MM.1S (cell line): Measurements from ENCODE around the gene LITAF.

Experiments used
- DNase-seq: peaks from one replicate; pipeline ENCODE4 v3.0.0-alpha.2; 2015
- H2AFZ ChIP-seq: fragments of 300-600 bp; sonication (generic); 2 replicates; pipeline ENCODE4 v1.6.0; 2016; ENCODE audit warnings: antibody characterized with exemption, low read length
- H3F3A ChIP-seq: fragments of 300-600 bp; sonication (generic); 2 replicates; pipeline ENCODE4 v1.6.1; 2016; ENCODE audit warnings: mild to moderate bottlenecking, antibody characterized with exemption, low read length, moderate library complexity, mixed read lengths; ENCODE audit not compliant: insufficient read depth
- H3K27ac ChIP-seq: fragments of 300-600 bp; sonication (generic); 2 replicates; pipeline ENCODE4 v1.5.1; 2016; ENCODE audit warnings: mild to moderate bottlenecking, low read length
- H3K27me3 ChIP-seq: fragments of 300-600 bp; sonication (generic); replicated peaks from 2 replicates; pipeline ENCODE4 v1.6.0; 2016; ENCODE audit warnings: low read length; ENCODE audit not compliant: insufficient read depth
- H3K36me3 ChIP-seq: fragments of 300-600 bp; sonication (generic); replicated peaks from 2 replicates; pipeline ENCODE4 v1.6.1; 2016; ENCODE audit warnings: mild to moderate bottlenecking, low read length, mixed read lengths; ENCODE audit not compliant: insufficient read depth
- H3K4me1 ChIP-seq: fragments of 300-600 bp; sonication (generic); 2 replicates; pipeline ENCODE4 v1.6.1; 2016; ENCODE audit warnings: low read length, mixed read lengths
- H3K4me2 ChIP-seq: fragments of 300-600 bp; sonication (generic); 2 replicates; pipeline ENCODE4 v1.6.0; 2016; ENCODE audit warnings: low read depth, low read length
- H3K4me3 ChIP-seq: fragments of 300-600 bp; sonication (generic); 2 replicates; pipeline ENCODE4 v1.5.1; 2016; ENCODE audit warnings: low read length, mixed read lengths
- H3K79me2 ChIP-seq: fragments of 300-600 bp; sonication (generic); 2 replicates; pipeline ENCODE4 v1.6.1; 2016; ENCODE audit warnings: mixed run types, low read length, mixed read lengths
- H3K9ac ChIP-seq: fragments of 300-600 bp; sonication (generic); 2 replicates; pipeline ENCODE4 v1.6.1; 2016; ENCODE audit warnings: low read length, mixed read lengths
- H3K9me2 ChIP-seq: fragments of 300-600 bp; sonication (generic); replicated peaks from 2 replicates; pipeline ENCODE4 v1.6.1; 2016; ENCODE audit warnings: mild to moderate bottlenecking, low read length, mixed read lengths; ENCODE audit not compliant: insufficient read depth
- H3K9me3 ChIP-seq: fragments of 300-600 bp; sonication (generic); replicated peaks from 2 replicates; pipeline ENCODE4 v1.6.1; 2016; ENCODE audit warnings: mild to moderate bottlenecking, low read length, mixed read lengths; ENCODE audit not compliant: insufficient read depth
- H4K20me1 ChIP-seq: fragments of 300-600 bp; sonication (generic); 2 replicates; pipeline ENCODE4 v1.6.1; 2016; ENCODE audit warnings: mild to moderate bottlenecking, low read length, moderate library complexity, mixed read lengths; ENCODE audit not compliant: insufficient read depth
- CTCF ChIP-seq: fragments of 300-600 bp; sonication (generic); IDR thresholded peaks from 2 replicates; pipeline ENCODE4 v1.5.1; 2016; ENCODE audit warnings: antibody characterized with exemption, low read length, mixed read lengths
- EZH2 ChIP-seq: fragments of 300-600 bp; sonication (generic); optimal IDR thresholded peaks from 2 replicates; pipeline ENCODE3; 2017; ENCODE audit warnings: low read depth, mild to moderate bottlenecking, antibody characterized with exemption, low read length, mixed read lengths
- EZH2phosphoT487 ChIP-seq: fragments of 300-600 bp; sonication (generic); IDR thresholded peaks from 2 replicates; pipeline ENCODE4 v1.6.1; 2018; ENCODE audit warnings: antibody characterized with exemption, low read length

Gene LITAF

GRCh38 chr16:11511801-11512200, 74.9 kb downstream of the LITAF start:
- no peaks in the 10 kb centered on the region for H3K9me2 ChIP-seq

GRCh38 chr16:11511328-11511727, 75.4 kb downstream of the LITAF start:
- H3K9me3 ChIP-seq = no peaks in the 10 kb centered on the region
- H3K27me3 ChIP-seq = no peaks in the 10 kb centered on the region
- H3F3A ChIP-seq = no peaks in the 10 kb centered on the region
- H3K4me3 ChIP-seq = no peak overlapping the region
- H3K4me2 ChIP-seq = no peak overlapping the region
- H3K27ac ChIP-seq = no peak overlapping the region
- TF ChIP-seq EZH2phosphoT487 (no peak), CTCF (no peak), EZH2 (no peak)
- no peaks in the 10 kb centered on the region for H4K20me1 ChIP-seq
- H3K36me3 ChIP-seq = no peaks in the 10 kb centered on the region
- no peak overlapping the region for H2AFZ ChIP-seq
- no peaks in the 10 kb centered on the region for H3K9me2 ChIP-seq
- H3K4me1 ChIP-seq = no peaks in the 10 kb centered on the region
- no peak for DNase-seq
- H3K9ac ChIP-seq = no peak overlapping the region
- H3K79me2 ChIP-seq = no peaks in the 10 kb centered on the region

More at GRCh38 chr16:11511801-11512200, 74.9 kb downstream of the LITAF start:
- TF ChIP-seq EZH2 (no peak), EZH2phosphoT487 (no peak), CTCF (no peak)
- no peak for DNase-seq
- H3K4me3 ChIP-seq = no peak overlapping the region
- H3K4me2 ChIP-seq = no peak overlapping the region
- no peaks in the 10 kb centered on the region for H3F3A ChIP-seq
- H3K79me2 ChIP-seq = no peaks in the 10 kb centered on the region
- H2AFZ ChIP-seq = no peak overlapping the region
- no peaks in the 10 kb centered on the region for H4K20me1 ChIP-seq
- H3K36me3 ChIP-seq = no peaks in the 10 kb centered on the region
- no peak overlapping the region for H3K9ac ChIP-seq
- no peaks in the 10 kb centered on the region for H3K9me3 ChIP-seq
- no peaks in the 10 kb centered on the region for H3K4me1 ChIP-seq
- H3K27me3 ChIP-seq = no peaks in the 10 kb centered on the region
- H3K27ac ChIP-seq = no peak overlapping the region

GRCh38 chr16:11510178-11510973, 76.3 kb downstream of the LITAF start:
- Histone ChIP-seq H3K27me3 (no peaks in the 10 kb centered on the region), H3K4me1 (no peaks in the 10 kb centered on the region), H3K9me2 (no peaks in the 10 kb centered on the region), H3K79me2 (no peaks in the 10 kb centered on the region), H2AFZ (no peak overlapping the region), H3K9me3 (no peaks in the 10 kb centered on the region), H3F3A (no peaks in the 10 kb centered on the region), H3K4me2 (no peak overlapping the region), H4K20me1 (no peaks in the 10 kb centered on the region), H3K36me3 (no peaks in the 10 kb centered on the region), H3K9ac (no peak overlapping the region), H3K27ac (no peak overlapping the region), H3K4me3 (no peak overlapping the region)
- TF ChIP-seq EZH2 = no peak
- no peak for TF ChIP-seq CTCF
- DNase-seq = no peak
